DND-41 (cell line): ENCODE results near the gene ADAMTS8.

Experiments
- EZH2 ChIP-seq: IDR thresholded peaks from 3 replicates; pipeline ENCODE4 v1.6.1; 2012; ENCODE audit warnings: borderline replicate concordance, low read depth, mild to moderate bottlenecking, moderate library complexity, low read length, inconsistent platforms; ENCODE audit not compliant: severe bottlenecking
- TF ChIP-seq, protein P1 (sequence below): IDR thresholded peaks from 2 replicates; pipeline ENCODE4 v1.5.1; 2012; ENCODE audit warnings: borderline replicate concordance, low read length, moderate library complexity, mild to moderate bottlenecking; ENCODE audit not compliant: poor library complexity, severe bottlenecking; ENCODE audit errors: extremely low read depth

DNA sequence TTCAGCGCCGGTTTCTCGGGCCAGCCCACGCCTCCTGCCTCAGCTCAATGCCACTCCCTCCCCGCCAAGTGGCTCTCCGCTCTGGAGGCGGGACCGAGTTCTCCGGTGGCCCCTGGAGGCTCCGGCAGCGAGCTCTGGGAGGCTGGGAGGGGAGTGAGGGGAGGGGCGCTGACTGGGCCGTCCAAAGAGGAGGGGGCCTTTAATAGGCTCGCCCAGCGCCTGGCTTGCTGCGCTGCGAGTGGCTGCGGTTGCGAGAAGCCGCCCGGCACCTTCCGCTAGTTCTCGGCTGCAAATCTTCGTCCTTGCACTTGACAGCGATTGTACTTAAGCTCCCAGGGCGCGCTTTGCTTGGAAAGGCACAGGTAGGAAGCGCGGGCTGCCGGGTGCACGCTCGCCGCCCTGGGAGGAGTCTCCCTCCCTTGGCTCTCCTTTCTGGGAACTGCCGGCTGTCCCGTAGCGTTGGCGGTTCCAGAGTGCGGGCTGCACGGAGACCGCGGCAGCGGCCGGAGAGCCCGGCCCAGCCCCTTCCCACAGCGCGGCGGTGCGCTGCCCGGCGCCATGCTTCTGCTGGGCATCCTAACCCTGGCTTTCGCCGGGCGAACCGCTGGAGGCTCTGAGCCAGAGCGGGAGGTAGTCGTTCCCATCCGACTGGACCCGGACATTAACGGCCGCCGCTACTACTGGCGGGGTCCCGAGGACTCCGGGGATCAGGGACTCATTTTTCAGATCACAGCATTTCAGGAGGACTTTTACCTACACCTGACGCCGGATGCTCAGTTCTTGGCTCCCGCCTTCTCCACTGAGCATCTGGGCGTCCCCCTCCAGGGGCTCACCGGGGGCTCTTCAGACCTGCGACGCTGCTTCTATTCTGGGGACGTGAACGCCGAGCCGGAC lies 20.3 kb upstream of the ADAMTS8 start, which contains the start of gene ADAMTS15:
- TF ChIP-seq, protein P1, sequence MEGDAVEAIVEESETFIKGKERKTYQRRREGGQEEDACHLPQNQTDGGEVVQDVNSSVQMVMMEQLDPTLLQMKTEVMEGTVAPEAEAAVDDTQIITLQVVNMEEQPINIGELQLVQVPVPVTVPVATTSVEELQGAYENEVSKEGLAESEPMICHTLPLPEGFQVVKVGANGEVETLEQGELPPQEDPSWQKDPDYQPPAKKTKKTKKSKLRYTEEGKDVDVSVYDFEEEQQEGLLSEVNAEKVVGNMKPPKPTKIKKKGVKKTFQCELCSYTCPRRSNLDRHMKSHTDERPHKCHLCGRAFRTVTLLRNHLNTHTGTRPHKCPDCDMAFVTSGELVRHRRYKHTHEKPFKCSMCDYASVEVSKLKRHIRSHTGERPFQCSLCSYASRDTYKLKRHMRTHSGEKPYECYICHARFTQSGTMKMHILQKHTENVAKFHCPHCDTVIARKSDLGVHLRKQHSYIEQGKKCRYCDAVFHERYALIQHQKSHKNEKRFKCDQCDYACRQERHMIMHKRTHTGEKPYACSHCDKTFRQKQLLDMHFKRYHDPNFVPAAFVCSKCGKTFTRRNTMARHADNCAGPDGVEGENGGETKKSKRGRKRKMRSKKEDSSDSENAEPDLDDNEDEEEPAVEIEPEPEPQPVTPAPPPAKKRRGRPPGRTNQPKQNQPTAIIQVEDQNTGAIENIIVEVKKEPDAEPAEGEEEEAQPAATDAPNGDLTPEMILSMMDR, result no peak
- TF ChIP-seq EZH2, result no peak
